Gastrocnemius medialis (tissue), 4 donors: ENCODE data around the gene SLC28A2. TPM values are rescaled to one million over a fixed set of nuclear protein-coding genes. Genes with fewer than 3 reads are reported as not detected.
A peak's percentile ranks its signal among the peaks of the same experiment; 100 is the strongest.
"Not testable (repeated sequence)": the region's sequence is repeated elsewhere in the genome, so short reads cannot be mapped to it uniquely, and the experiment has no call there.

Source experiments
- ATAC-seq, 2 donors: fragments of 150-250 bp; one replicate each; pipeline ENCODE4 v1.9.1; 2016
- DNase-seq, 2 donors: peaks; one replicate each; pipeline ENCODE4 v3.0.0-alpha.2; 2019
- H3K27ac ChIP-seq, 4 donors: fragments of 200-600 bp; sonication (generic); 1 replicate in 1 of 4; 2 replicates in 3 of 4; pipeline ENCODE4 v1.5.1; 2016 to 2018; ENCODE audit warnings: mild to moderate bottlenecking in 2 of 4, moderate library complexity in 1 of 4
- H3K27me3 ChIP-seq, 3 donors: fragments of 200-600 bp; sonication (generic) in 2 of 3; 1 replicate in 1 of 3; 2 replicates in 2 of 3; pipeline versions ENCODE4 v1.5.1 to v1.6.0; 2016 to 2019; ENCODE audit warnings: mild to moderate bottlenecking in 1 of 3, moderate library complexity in 1 of 3
- H3K36me3 ChIP-seq, 2 donors: fragments of 200-600 bp; sonication (generic) in 1 of 2; one replicate each; pipeline ENCODE4 v1.5.1; 2017 to 2018
- H3K4me1 ChIP-seq, 2 donors: fragments of 200-600 bp; sonication (generic) in 1 of 2; one replicate each; pipeline ENCODE4 v1.5.1; 2016 to 2017; ENCODE audit warnings: mild to moderate bottlenecking in 2 of 2
- H3K4me3 ChIP-seq, 4 donors: fragments of 200-600 bp; sonication (generic) in 3 of 4; 1 replicate in 1 of 4; 2 replicates in 3 of 4; pipeline ENCODE4 v1.5.1; 2016 to 2019; ENCODE audit warnings: mild to moderate bottlenecking in 2 of 4
- H3K9me3 ChIP-seq, 3 donors: fragments of 200-600 bp; sonication (generic) in 2 of 3; 1 replicate in 1 of 3; 2 replicates in 2 of 3; pipeline ENCODE4 v1.5.1; 2016 to 2019
- CTCF ChIP-seq, 5 experiments: fragments of 450-650 bp in 3 of 5; fragments of 200-600 bp in 2 of 5; sonication (generic) in 2 of 5; IDR thresholded peaks in 4 of 5; conservative IDR thresholded peaks in 1 of 5; 1 replicate in 4 of 5; 2 replicates in 1 of 5; pipeline ENCODE4 v1.5.1; 2016 to 2019; ENCODE audit warnings: antibody characterized with exemption in 5 of 5, mild to moderate bottlenecking in 3 of 5, moderate library complexity in 3 of 5
- POLR2A ChIP-seq, 2 donors: fragments of 450-650 bp; IDR thresholded peaks; one replicate each; pipeline ENCODE4 v1.6.1; 2017; ENCODE audit warnings: antibody characterized with exemption in 2 of 2, mild to moderate bottlenecking in 2 of 2, moderate library complexity in 2 of 2
- in situ Hi-C, 4 donors: fragments of 200-750 bp; cut with MboI; loops; one replicate each; pipeline versions ENCODE4 v1.15.0 to v1.8.0; 2017; ENCODE audit warnings: low sequenced_read_pairs in 4 of 4
- intact Hi-C: fragments of 100-400 bp; cut with DNase I; formaldehyde crosslinking; loops from one replicate; pipeline ENCODE4 v1.15.1; 2023; ENCODE audit warnings: low total_unique reads
- total RNA-seq, 4 donors: library from RNA; depleted of rRNA; stranded (reverse); fragments of >200 nt; gene quantifications; one replicate each; pipeline versions ENCODE4 v1.1.0 to v1.2.3, GENCODE V29; 2016

SLC28A2 gene
- total RNA-seq, 4 donors from 2014 or later = not detected

GRCh38 chr15:45304711-45305110, 52.7 kb downstream of the SLC28A2 start:
- ATAC-seq = no peak
- Histone ChIP-seq H3K27me3 (no peaks in the 10 kb centered on the region), H3K36me3 (no peaks in the 10 kb centered on the region), H3K4me3 (no peak overlapping the region), H3K9me3 (no peaks in the 10 kb centered on the region), H3K4me1 (peaks cover 0 to 3% of the 10 kb centered on the region in 2 donors), H3K27ac (no peak overlapping the region)
- in situ Hi-C loops = loop anchor here in 3 of 4 donors (10.0 kb wide), 3 partner anchors 60 to 100 kb away; a partner anchor contains a TSS
- intact Hi-C loops = no loop called here
- DNase-seq = no peak
- no peak for TF ChIP-seq POLR2A (IDR thresholded peaks at IDR 0.05)
- no peak for TF ChIP-seq CTCF (IDR thresholded peaks at IDR 0.05 in 4 of 5, conservative IDR thresholded peaks at IDR 0.05 in 1 of 5)

- no peak for DNase-seq
These were observed 54.1 kb downstream of the SLC28A2 start for GRCh38 chr15:45306105-45306504.

GRCh38 chr15:45307230-45307924, 55.3 kb downstream of the SLC28A2 start:
- no peaks in the 10 kb centered on the region for H3K36me3 ChIP-seq
- no peak for DNase-seq
- H3K27me3 ChIP-seq = no peaks in the 10 kb centered on the region
- intact Hi-C loops (loop anchor here (1.0 kb wide), 1 partner anchor 92 kb away; no protein-coding TSS in a partner anchor), in situ Hi-C loops (loop anchor here in 3 of 4 donors (10.0 kb wide), 3 partner anchors 57 to 97 kb away; a partner anchor contains a TSS)
- H3K27ac ChIP-seq = no peak overlapping the region
- ATAC-seq = peak in 1 of 2 donors; percentile 30
- H3K4me3 ChIP-seq = no peak overlapping the region
- peaks cover 0 to 3% of the 10 kb centered on the region in 2 donors for H3K4me1 ChIP-seq
- H3K9me3 ChIP-seq = no peaks in the 10 kb centered on the region
- TF ChIP-seq POLR2A (IDR thresholded peaks at IDR 0.05) (no peak), CTCF (IDR thresholded peaks at IDR 0.05 in 4 of 5, conservative IDR thresholded peaks at IDR 0.05 in 1 of 5) (peak in 2 of 5 experiments; percentile 34 to 42)

More at GRCh38 chr15:45306105-45306504, 54.1 kb downstream of the SLC28A2 start:
- Histone ChIP-seq H3K4me3 (no peak overlapping the region), H3K4me1 (peaks cover 0 to 3% of the 10 kb centered on the region in 2 donors), H3K27me3 (no peaks in the 10 kb centered on the region), H3K9me3 (no peaks in the 10 kb centered on the region), H3K36me3 (no peaks in the 10 kb centered on the region), H3K27ac (no peak overlapping the region)
- intact Hi-C loops (no loop called here), in situ Hi-C loops (loop anchor here in 3 of 4 donors (10.0 kb wide), 3 partner anchors 59 to 99 kb away; a partner anchor contains a TSS)
- TF ChIP-seq CTCF (IDR thresholded peaks at IDR 0.05 in 4 of 5, conservative IDR thresholded peaks at IDR 0.05 in 1 of 5) (no peak), POLR2A (IDR thresholded peaks at IDR 0.05) (no peak)
- ATAC-seq = no peak

- H3K27ac ChIP-seq, H3K4me1 ChIP-seq, H3K36me3 ChIP-seq, H3K27me3 ChIP-seq, H3K9me3 ChIP-seq, intact Hi-C loops, DNase-seq, ATAC-seq, H3K4me3 ChIP-seq, in situ Hi-C loops: not testable (repeated sequence)
These were observed 62.1 kb downstream of the SLC28A2 start for GRCh38 chr15:45314117-45314516.

GRCh38 chr15:45314960-45315359, 62.9 kb downstream of the SLC28A2 start:
- H3K4me3 ChIP-seq = no peak overlapping the region
- ATAC-seq = no peak

More at GRCh38 chr15:45314960-45315359, 62.9 kb downstream of the SLC28A2 start:
- TF ChIP-seq CTCF (IDR thresholded peaks at IDR 0.05 in 4 of 5, conservative IDR thresholded peaks at IDR 0.05 in 1 of 5) (no peak), POLR2A (IDR thresholded peaks at IDR 0.05) (no peak)
- intact Hi-C loops (no loop called here), in situ Hi-C loops (no loop called here)
- no peak overlapping the region for H3K27ac ChIP-seq
- H3K4me1 ChIP-seq = no peaks in the 10 kb centered on the region
- H3K36me3 ChIP-seq = no peaks in the 10 kb centered on the region
- no peaks in the 10 kb centered on the region for H3K27me3 ChIP-seq
- DNase-seq = no peak
- H3K9me3 ChIP-seq = no peaks in the 10 kb centered on the region
